HuH-7.5 (cell line): ENCODE results near the gene GSG1L.
A peak's percentile ranks its signal among the peaks of the same experiment; 100 is the strongest.

ENCODE experiments used
- DNase-seq: peaks from one replicate; pipeline ENCODE4 v3.0.0; 2011; ENCODE audit warnings: low spot score

GSG1L gene

DNA sequence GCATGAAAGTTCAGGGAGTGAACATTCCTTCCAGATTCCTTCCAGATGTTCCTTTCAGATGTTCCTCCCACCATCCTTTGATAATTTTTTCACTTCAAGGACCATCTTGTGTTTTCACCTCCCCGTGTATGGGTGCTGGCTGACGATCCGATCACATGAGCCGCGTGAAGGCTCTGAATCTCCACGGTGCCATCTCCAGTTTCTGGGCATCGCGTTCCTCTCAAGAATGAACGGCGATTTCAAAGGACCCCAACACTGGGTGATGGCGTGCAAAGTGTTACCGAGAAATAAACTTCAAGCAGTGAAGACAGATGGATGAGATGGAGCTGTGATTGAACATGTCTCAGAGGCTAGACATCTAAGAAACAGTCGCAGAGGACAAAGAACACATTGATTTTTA is 245.3 kb downstream of the GSG1L start:
- DNase-seq = no peak

DNA sequence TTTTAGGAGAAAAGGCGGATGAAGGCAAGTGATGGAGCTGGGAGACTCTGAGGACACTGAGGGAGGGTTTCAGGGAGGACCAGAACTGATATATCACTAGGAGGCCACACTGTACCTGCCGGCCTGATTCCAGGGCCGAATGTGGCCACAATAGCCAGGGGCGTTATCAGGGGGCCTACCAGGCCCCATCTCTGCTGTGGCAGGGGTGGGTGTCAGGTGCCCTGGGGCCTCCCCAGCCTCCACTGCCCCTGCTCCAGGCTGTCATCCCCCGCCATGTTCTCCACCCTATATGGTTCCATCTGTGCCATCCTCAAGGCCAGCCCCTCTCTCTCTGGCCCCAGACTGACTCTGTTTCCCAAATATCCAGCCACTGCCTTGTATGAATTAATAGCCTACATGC is 246.5 kb downstream of the GSG1L start:
- DNase-seq = no peak

DNA sequence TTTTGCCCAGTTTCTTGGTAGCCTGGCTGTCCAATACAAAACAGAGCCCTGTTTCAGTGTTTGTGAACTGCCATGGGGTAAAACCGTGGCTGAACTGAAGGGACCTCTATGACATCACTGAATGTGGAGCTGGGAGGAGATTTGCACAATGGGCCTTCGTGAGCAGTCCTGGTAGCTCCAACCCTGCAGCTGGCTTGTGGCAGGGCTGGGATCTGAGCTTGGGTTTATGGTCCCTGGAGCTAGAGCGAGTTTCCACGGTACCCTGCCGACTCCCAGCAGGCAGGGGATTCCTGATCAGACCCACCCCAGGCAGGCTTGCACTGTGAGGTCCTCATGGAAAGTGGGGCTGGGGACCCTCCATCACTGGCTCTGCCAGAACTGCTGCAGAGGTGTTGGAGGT is 247.0 kb downstream of the GSG1L start:
- DNase-seq = no peak

DNA sequence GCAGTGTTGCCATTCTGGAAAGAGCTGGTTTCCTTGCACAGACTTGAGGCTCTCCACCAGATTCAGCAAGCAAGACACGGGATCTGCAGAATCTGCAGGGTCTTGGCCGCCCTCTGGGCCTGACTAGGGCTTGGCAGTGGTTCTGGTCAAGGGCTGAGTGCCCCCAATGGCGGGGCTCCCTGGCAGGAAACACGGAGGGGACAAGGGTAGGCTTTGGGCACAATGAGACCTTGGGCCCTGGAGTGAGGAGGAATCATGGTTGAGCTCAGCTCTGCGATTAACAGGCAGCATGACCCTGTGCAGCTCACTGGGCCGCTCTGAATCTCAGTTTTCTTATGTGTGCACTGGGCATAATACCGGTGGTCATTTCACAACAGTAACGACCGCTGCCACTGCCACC is 249.9 kb downstream of the GSG1L start:
- no peak for DNase-seq

DNA sequence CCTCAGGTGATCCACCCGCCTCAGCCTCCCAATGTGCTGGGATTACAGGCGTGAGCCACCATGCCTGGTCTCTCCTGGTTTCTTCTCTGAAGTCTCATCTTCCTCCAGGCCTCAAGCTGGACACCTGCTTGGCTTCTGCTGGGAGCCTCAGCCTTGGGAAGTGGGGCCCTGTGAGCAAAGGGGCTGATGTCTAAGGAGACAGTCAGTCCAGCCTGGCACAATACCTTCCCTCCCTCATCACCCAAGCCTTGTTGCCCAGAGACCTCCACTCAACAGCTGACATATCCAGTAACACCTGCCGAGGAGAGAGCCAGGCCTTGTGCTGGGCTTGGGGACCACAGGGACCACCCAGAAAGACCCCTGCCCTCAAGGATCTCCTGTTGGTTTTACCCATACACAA is 251.6 kb downstream of the GSG1L start:
- no peak for DNase-seq

DNA sequence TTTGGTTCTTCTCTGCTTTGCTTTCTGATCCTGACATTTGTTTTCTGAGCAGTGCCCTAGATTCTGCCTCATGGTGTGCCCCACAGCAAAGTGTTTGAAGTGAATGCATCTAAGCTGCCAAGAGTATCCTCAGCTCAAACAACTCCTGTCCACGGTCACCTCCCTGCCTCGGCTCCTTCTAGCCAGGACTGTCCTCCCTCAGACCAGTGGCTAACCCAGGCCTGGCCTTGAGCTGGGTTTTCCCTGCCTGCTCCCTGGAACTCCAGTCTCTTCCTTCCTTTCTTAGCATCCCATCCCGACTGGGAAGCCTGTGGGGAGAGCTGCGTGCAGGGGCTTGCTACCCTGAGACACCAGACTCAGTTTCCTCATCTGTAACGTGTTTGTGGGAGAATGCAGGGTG is 256.5 kb downstream of the GSG1L start:
- no peak for DNase-seq

DNA sequence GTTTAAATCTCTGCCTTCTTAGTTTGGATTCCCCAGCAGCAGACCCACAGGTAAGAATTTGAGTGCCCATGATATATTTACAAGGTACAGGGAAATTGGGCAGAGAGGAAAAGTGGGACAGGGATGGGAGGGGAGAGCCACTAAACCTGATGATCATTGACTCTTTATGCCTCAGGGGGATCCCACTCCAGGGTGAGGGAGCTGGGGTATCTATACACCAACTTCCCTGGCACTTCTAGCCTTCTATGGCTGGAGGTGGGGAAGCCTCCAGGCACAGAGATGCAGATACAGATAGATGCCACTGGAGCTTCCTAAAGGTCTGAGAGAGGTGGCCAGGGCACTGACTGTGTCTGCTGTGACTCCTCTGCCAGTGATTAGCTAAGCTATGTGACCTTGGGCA is 257.1 kb downstream of the GSG1L start:
- no peak for DNase-seq

DNA sequence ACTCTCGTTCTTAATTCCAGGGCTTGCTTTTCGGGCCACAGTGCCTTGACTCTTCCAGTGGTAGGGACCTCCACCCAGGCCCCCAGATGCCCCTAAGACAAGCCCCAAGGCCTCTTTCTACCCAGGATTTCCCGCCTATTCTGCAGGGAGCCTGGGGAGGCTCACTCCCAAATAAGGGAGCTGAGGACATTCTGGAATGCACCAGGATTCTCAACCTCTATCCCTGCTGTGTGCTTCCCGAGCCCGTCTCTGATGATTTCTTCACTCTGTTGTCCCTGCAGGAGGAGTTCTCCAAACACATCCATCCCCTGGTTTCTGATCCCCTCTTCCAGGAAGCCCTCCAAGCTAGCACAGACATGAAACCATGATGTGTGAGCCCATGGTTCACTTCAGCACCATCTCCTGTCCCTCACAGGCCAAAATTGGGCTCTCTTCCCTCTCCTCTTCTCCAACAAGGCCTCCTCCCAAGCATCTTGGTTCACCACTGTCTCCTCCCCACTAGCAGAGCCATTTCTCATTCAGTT is 257.6 kb downstream of the GSG1L start:
- DNase-seq = no peak

DNA sequence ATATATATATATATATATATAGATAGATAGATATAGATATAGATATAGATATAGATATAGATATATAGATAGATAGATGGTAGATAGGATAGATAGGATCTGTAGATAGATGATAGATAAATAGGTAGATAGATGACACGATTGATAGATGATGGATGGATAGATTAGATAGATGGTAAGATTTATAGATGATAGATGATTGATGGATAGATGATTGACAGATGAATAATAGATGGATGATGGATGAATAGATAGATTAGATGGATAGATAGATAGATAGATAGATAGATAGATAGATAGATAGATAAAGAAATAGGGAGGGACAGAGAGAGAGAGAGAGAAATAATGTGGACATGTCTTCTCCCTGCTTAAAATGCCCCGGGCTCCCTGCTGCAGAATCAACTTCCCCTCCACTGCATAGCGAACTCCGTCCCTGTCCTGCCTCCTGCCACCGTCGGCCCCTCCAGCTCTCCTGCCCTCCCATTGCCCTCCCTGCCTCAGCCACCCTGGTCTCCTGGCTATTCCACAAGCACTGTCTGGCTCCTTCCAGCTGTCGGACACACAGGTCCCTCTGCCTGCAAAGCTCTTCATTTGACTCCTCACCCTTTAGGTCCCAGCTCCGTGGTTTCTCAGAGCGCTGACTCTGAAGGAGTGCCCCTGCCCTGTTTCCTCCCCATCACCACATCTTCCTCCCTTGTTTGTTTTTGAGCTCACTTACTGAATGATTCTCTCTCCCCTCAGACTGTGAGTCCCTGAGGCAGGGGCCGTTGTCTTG is 259.6 kb downstream of the GSG1L start:
- DNase-seq = no peak

DNA sequence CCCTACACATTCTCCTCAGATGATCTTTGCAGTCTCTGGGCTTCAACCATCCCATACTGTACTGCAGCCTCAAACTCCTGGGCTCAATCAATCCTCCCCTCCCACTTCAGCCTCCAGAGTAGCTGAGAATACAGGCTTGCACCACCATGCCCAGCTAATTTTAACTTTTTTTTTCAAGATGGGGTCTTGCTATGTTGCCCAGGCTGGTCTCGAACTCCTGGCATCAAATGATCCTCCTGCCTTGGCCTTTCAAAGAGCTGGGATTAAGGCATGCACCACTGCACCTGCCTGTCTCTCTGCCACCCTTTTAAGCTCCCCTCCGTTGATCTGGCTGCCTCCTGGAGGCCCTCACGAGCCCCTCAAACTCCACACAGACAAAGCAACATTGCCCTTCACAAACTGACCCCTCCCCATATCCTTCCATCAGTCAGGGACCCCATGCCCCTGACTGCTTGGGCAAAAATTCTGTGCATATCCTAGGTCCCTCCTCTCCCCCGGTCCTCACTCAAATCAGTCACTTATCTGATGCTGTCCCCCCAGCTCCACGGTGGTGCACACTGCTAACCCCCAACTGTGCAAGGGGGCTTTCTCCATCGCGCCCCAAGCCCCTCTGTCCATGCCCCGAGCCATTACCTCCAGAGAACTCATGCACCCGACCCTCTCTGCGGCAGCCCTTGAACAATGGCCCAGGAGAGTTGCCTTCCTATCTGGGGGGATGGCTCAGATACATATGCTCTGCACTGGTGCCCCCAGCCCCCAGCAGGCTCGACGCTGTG is 260.7 kb downstream of the GSG1L start:
- no peak for DNase-seq

DNA sequence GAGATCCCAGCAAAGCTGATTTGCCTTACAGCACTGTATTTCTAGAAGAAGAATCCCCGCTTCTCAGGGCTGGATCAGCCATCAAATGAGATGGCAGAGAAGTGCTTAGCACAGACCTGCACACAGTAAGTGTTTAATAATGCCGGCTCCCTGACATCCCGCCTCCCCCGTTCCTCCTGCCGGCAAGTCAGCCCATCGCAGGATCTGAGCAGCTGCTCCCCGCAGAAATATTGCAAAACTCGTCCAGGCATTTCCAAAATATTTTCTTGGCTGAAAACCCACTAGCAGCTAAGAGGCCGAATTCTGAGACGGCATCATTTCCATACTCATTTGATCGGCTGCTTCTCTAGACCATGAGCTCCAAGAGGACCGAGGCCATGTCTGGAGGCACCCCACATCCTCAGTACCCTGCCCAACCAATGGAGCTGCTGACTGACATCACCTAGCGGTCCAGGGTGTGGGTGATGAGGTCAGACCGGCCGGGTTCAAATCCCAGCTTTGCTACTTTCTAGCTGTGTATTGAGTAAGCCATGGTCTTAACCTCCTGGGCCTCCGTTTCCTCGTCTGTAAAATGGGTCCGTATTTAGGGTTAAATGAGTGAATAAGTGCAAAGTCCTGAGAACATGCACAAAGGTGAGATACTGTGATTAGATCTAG is 262.1 kb downstream of the GSG1L start:
- DNase-seq = no peak

DNA sequence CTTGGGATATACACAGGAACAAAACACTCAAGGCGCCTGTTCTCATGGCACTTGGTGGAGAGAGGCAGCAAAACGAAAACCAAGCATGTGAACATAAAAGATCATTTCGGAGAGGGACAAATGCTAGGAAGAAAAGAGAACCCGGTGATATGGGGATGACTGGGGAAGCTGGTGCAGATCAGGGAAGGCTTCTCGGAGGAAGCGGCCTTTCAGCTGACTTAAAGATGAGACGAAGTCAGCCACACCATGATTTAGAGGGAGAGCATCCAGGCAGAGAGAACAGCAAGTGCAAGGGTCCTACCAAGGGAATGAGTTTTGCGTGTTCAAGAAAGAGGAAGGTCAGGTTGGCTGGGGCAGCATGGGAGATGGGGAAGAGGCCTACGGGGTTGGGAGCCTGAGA is 262.7 kb downstream of the GSG1L start:
- DNase-seq = no peak

DNA sequence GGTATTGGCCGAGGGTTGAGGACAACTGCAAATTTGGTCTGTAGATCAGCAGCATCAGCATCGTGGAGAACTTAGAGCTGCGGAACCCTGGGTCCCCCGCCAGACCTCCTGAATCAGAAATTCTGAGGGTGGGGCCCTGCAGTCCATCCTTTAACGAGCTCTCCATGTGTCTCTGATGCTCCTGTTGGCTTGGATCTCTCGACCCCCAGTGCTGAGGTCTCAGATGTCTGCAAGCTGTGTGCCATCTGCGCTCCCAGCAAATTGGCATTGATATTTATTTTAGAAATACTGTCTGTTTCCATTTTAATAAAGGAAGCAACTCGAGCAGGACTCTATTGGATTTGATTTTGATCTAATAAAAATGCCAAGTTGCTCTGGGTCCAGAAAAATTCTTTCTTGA is 263.6 kb downstream of the GSG1L start:
- DNase-seq = no peak

DNA sequence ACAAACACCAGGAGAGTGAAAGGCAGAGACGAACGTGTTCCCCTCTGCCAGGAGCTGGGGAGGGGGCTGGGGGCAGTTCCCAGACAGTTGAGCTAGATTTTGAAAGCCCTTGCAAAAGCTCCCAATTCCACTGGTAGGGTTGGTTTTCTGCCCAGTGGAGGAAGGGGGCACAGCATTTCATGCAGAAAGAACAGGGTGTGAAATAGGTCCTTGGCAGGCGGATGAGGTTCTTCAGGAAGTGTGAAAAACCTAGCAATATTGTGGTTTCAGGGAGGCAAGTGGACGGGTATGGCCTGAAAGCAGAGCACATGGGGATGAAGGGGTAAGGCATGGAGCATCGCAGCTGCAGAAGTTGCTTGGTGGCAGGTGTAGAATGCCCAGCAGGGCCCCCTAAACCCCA is 265.3 kb downstream of the GSG1L start:
- DNase-seq = no peak

DNA sequence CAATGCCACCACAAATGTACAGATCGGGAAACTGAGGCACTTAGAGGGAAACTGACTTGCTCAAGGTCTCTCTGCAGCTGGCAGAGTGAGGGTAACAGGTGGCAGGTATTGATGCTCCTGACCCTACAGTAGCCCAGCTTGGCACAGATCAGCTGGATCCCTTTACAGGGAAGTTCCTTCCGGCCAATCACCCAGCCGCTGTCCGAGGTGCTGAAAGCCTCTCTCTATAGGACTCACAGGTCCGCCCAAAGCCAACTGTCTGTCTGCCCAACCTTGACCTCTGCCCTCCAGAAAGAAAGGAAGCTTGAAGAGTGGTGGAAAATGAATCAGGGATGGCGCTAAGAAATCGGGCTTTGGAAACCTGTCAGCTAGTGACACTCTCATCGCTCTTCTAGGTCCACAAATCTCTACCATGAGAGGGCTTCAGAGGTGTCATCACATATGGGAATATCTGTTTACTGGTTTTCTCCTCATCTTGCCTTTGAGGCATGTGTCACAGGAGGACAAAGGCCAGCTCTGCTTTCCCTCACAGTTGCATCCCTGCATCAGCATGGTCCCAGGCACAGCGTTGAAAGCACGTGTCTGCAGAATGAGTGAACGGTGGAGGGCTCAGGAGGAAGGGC is 267.4 kb downstream of the GSG1L start:
- DNase-seq = peak; percentile 43

DNA sequence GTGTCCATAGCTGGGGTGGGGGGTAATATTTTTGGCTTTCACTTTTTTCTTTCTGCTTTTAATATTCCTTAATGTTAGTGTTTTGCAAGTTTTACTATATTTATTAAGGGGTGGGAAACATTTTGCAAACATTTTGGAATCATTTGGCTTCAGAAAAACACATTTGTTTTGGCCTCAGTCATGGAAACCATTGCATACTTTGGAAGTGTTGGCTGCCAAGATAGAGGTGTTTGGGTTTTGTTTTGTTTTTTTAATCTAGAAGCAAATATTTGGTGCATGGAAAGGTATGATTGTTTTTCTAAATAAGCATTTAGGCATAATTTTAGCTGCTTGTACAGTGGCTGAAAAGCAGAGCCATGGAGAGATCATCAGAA is 270.3 kb downstream of the GSG1L start:
- DNase-seq = no peak

DNA sequence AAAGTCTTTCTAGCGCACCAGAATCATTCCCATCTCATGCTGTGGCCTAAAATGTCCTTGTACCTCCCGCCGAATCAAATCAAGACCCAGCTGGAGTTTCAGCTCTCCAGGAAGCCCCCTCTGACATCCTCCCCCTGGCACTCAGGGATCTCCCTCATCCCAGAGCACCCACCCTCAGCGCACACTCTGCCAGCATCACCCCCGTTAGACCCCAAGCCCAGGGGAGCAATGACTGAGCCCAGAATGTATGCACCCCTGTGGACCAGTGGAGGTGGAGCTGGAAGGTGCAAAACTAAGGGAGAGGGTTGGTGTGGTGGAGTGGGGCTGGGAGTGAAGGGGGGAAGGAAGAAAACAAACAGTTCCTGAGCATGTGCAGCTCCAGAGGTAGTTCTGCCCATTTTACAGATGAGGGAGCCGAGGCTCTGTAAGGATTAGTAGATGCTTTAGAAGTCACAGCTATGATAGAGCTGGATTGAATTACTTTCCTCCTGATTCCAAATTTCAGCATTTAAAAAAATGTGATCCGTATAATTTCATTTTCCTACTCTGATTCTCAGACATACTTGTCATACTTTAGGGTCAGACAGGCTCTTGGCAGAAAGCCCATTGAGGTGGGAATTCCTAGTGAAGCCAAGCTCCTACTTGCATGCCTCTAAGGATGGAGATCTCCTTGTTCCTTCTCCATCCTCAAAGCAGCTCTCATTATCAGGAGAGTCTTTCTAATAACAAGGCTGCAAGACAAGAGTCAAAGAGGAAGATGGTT is 270.8 kb downstream of the GSG1L start:
- DNase-seq = no peak

DNA sequence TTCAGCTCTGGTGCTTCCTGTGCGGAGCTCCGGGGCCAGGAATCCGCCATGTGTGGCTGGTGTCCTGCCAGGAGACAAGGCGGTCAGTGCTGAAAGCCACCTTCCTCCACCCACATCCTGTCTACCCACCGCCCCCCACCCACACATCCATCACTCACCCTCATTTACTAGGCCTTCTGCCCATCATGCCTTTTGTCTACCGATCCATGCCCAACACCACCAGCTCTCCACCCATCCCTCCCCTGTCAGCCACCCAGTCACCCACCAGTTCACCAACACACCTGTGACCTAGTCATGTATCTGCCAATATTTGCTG is 272.2 kb downstream of the GSG1L start:
- DNase-seq = no peak

DNA sequence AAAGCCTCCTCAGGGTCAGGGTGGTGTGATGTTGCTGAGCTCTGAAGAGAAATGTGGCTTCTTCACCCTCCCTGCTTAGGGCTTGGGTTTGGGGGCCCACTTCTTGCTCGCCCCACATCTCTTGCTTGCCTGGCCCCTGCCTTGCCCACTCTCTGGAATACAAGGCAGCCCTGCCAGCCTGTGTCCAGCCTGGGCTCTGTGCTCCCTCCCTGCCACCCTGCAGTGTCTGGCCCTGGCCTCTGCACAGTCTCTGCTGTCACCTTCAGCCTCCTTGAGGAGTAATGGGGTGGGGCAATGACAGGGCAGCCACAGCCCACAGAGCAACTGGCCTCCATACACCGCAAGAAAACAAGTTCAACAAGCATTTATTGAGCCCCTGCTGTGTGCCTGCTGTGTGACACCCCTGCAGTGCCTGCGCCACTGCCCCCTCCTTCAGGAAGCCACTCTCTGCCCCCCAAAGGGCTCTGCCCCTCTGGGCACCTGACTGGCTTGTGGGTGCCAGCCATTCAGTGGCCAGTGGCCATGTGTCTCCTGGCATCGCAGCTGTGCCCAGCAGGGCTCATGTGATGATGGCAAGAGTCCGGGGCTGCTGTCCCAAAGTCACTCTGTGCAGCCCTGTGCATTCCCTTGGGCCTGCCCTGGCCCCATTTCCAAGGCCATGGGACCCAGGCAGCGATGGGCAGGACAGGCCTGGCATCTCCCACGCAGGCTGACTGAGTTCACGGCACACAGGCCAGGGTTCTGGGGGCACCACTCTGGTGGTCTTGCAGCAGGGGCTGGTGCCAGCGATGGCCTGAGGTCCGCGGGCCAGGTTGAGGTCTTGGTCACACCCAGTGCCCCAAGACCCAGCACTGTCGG is 272.7 kb downstream of the GSG1L start:
- DNase-seq = no peak

DNA sequence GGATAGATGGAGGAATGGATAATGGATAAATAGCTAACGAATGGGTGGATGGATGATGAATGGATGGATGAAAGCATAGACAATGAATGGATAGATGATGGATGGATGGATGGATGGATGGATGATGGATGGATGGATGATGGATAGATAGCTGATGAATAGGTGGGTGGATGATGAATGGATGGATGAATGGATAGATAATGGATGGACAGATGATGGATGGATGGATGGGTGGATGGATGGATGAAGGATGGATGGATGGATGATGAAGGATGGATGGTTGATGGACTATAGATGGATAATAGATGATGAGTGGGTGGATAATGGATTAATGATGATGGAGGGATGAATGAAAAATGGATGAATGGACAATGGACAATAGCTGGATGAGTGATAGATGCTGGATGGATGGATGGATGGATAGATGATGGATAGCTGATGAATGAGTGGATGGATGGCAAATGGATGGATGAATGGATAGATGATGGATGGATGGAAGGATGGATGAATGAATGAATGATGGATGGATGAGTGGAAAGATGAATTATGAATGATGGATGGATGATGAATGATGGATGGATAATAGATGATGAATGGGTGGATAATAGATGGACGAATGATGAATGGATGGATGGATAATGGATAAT is 273.8 kb downstream of the GSG1L start:
- DNase-seq = no peak

DNA sequence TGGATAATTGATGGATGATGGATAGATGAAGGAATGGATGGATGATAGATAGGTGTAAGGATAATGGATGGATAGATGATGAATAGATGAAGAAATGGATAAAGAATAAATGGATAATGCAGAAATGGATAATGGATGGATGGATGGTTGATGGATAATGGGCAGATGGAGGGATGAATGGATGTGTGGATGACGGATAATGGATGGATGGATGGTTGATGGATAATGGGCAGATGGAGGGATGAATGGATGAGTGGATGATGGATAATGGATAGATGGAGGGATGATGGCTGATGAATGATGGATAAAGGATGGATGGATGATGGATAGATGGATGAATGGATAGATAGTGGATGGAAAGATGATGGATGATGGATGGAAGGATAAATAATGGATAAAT is 274.4 kb downstream of the GSG1L start:
- no peak for DNase-seq
